H9 (cell line): ENCODE results near the gene ADM. TPM values are rescaled to one million over a fixed set of nuclear protein-coding genes. Genes with fewer than 3 reads are reported as not detected.
A peak's percentile ranks its signal among the peaks of the same experiment; 100 is the strongest.

Experiments
- DNase-seq: peaks from one replicate; pipeline ENCODE4 v3.0.0-alpha.2; 2017
- H2AFZ ChIP-seq: one replicate; pipeline ENCODE4 v1.6.1; 2013; ENCODE audit warnings: mild to moderate bottlenecking, low read length, control low read depth, moderate library complexity
- H2AK5ac ChIP-seq: 2 replicates; pipeline ENCODE4 v1.6.1; 2013; ENCODE audit warnings: low read length, control low read depth, mixed read lengths; ENCODE audit not compliant: insufficient read length
- H2BK120ac ChIP-seq: one replicate; pipeline ENCODE4 v1.6.1; 2013; ENCODE audit warnings: low read depth, mild to moderate bottlenecking, low read length, control low read depth, inconsistent platforms; ENCODE audit not compliant: poor library complexity, severe bottlenecking
- H2BK12ac ChIP-seq: 2 replicates; pipeline ENCODE4 v1.6.1; 2013; ENCODE audit warnings: low read length, control low read depth, mixed read lengths, low read depth; ENCODE audit not compliant: insufficient read length
- H2BK15ac ChIP-seq: 2 replicates; pipeline ENCODE4 v1.6.1; 2013; ENCODE audit warnings: low read depth, low read length, control low read depth
- H2BK20ac ChIP-seq: one replicate; pipeline ENCODE4 v1.6.1; 2013; ENCODE audit warnings: low read depth, mild to moderate bottlenecking, low read length, control low read depth, inconsistent platforms; ENCODE audit not compliant: poor library complexity, severe bottlenecking
- H2BK5ac ChIP-seq: 2 replicates; pipeline ENCODE4 v1.6.1; 2013; ENCODE audit warnings: low read length, control low read depth, mixed read lengths; ENCODE audit not compliant: insufficient read length
- H3K14ac ChIP-seq: 2 replicates; pipeline ENCODE4 v1.6.1; 2013; ENCODE audit warnings: low read length, control low read depth; ENCODE audit not compliant: insufficient read depth
- H3K18ac ChIP-seq: 2 replicates; pipeline ENCODE4 v1.6.1; 2013; ENCODE audit warnings: low read depth, mild to moderate bottlenecking, mixed read lengths, low read length, control low read depth; ENCODE audit not compliant: insufficient read length
- H3K23ac ChIP-seq: 2 replicates; pipeline ENCODE4 v1.6.1; 2013; ENCODE audit warnings: low read length, control low read depth, mixed read lengths, low read depth; ENCODE audit not compliant: insufficient read length
- H3K23me2 ChIP-seq: 2 replicates; pipeline ENCODE4 v1.6.1; 2013; ENCODE audit warnings: low read depth, mild to moderate bottlenecking, mixed read lengths, low read length, control low read depth; ENCODE audit not compliant: insufficient read length, poor library complexity, severe bottlenecking
- H3K27ac ChIP-seq: 2 replicates; pipeline ENCODE4 v1.5.1; 2013; ENCODE audit warnings: low read length, control low read depth, mixed read lengths, low read depth; ENCODE audit not compliant: insufficient read length
- H3K27me3 ChIP-seq: 2 replicates; pipeline ENCODE4 v1.6.1; 2013; ENCODE audit warnings: low read length, control low read depth, inconsistent platforms; ENCODE audit not compliant: insufficient read depth
- H3K4ac ChIP-seq: 2 replicates; pipeline ENCODE4 v1.6.1; 2013; ENCODE audit warnings: low read depth, mild to moderate bottlenecking, control low read depth, inconsistent platforms, low read length, moderate library complexity
- H3K4me1 ChIP-seq: 2 replicates; pipeline ENCODE4 v1.6.1; 2013; ENCODE audit warnings: low read length, control low read depth, inconsistent platforms; ENCODE audit not compliant: insufficient read depth
- H3K4me2 ChIP-seq: 2 replicates; pipeline ENCODE4 v1.6.1; 2013; ENCODE audit warnings: low read length, control low read depth, mixed read lengths; ENCODE audit not compliant: insufficient read length, insufficient read depth
- H3K56ac ChIP-seq: 2 replicates; pipeline ENCODE4 v1.6.1; 2013; ENCODE audit warnings: low read depth, mild to moderate bottlenecking, mixed read lengths, low read length, control low read depth; ENCODE audit not compliant: insufficient read length
- H3K79me1 ChIP-seq: 2 replicates; pipeline ENCODE4 v1.6.1; 2013; ENCODE audit warnings: low read depth, mild to moderate bottlenecking, moderate library complexity, low read length, control low read depth, inconsistent platforms; ENCODE audit not compliant: insufficient read depth, poor library complexity, severe bottlenecking
- H3K79me2 ChIP-seq: 2 replicates; pipeline ENCODE4 v1.6.1; 2013; ENCODE audit warnings: low read length, control low read depth, inconsistent platforms; ENCODE audit not compliant: insufficient read depth
- H3K9ac ChIP-seq: 2 replicates; pipeline ENCODE4 v1.6.1; 2013; ENCODE audit warnings: low read length, control low read depth, mixed read lengths; ENCODE audit not compliant: insufficient read length; ENCODE audit errors: extremely low read depth
- H3K9me3 ChIP-seq: one replicate; pipeline ENCODE4 v1.6.1; 2013; ENCODE audit warnings: low read depth, low read length, inconsistent platforms; ENCODE audit not compliant: control insufficient read depth
- H3T11ph ChIP-seq: one replicate; pipeline ENCODE4 v1.6.1; 2013; ENCODE audit warnings: mild to moderate bottlenecking, low read length, control low read depth, inconsistent platforms
- H4K20me1 ChIP-seq: one replicate; pipeline ENCODE4 v1.6.1; 2013; ENCODE audit not compliant: control insufficient read depth, insufficient read length, insufficient read depth
- H4K5ac ChIP-seq: 2 replicates; pipeline ENCODE4 v1.6.1; 2013; ENCODE audit warnings: low read depth, mild to moderate bottlenecking, mixed read lengths, low read length, control low read depth; ENCODE audit not compliant: insufficient read length
- H4K8ac ChIP-seq: replicated peaks from 2 replicates; pipeline ENCODE4 v1.6.1; 2013; ENCODE audit warnings: low read length, control low read depth, mixed read lengths, low read depth; ENCODE audit not compliant: insufficient read length
- H4K91ac ChIP-seq: 2 replicates; pipeline ENCODE4 v1.6.1; 2013; ENCODE audit warnings: low read depth, mild to moderate bottlenecking, moderate library complexity, mixed read lengths, low read length, control low read depth; ENCODE audit not compliant: insufficient read length
- H3K27ac Mint-ChIP-seq, 3 experiments: 2 replicates in 2 of 3; 3 replicates in 1 of 3; pipeline ENCODE4 v1.8.0; 2020 to 2021; ENCODE audit warnings: mixed read lengths in 3 of 3, mild to moderate bottlenecking in 1 of 3, moderate library complexity in 1 of 3
- H3K27me3 Mint-ChIP-seq: 2 replicates; pipeline ENCODE4 v1.8.0; 2021; ENCODE audit warnings: low read depth, mild to moderate bottlenecking, moderate library complexity, mixed read lengths
- H3K36me3 Mint-ChIP-seq, 3 experiments: 2 replicates in 2 of 3; 3 replicates in 1 of 3; pipeline ENCODE4 v1.8.0; 2020 to 2021; ENCODE audit warnings: low read depth in 3 of 3, mixed read lengths in 3 of 3; ENCODE audit not compliant: insufficient read depth in 1 of 3
- H3K4me1 Mint-ChIP-seq, 2 experiments: 2 replicates each; pipeline ENCODE4 v1.8.0; 2020; ENCODE audit warnings: mixed read lengths in 2 of 2
- H3K4me3 Mint-ChIP-seq, 2 experiments: 2 replicates in 1 of 2; 3 replicates in 1 of 2; pipeline ENCODE4 v1.8.0; 2020 to 2021; ENCODE audit warnings: mild to moderate bottlenecking in 2 of 2, mixed read lengths in 2 of 2, moderate library complexity in 1 of 2
- H3K9me3 Mint-ChIP-seq, 2 experiments: 2 replicates in 1 of 2; 3 replicates in 1 of 2; pipeline ENCODE4 v1.8.0; 2020; ENCODE audit warnings: mild to moderate bottlenecking in 2 of 2, mixed read lengths in 2 of 2, moderate library complexity in 1 of 2
- WGBS: extraction: QIAGEN DNeasy Blood & Tissue Kit; methylation state at CpG from one replicate; pipeline ENCODE4 v1.1.7; 2013; ENCODE audit warnings: missing lambda C conversion rate, low lambda C conversion rate, mixed read lengths; ENCODE audit not compliant: insufficient read length; ENCODE audit errors: extremely low coverage; 5-methylcytosine and 5-hydroxymethylcytosine counted together
- total RNA-seq: library from RNA; stranded (reverse); gene quantifications from 2 replicates; pipeline ENCODE4 v1.2.1, GENCODE V29; 2021
- TF ChIP-seq, protein P1 (sequence below): fragments of 200-600 bp; sonication (generic); conservative IDR thresholded peaks from 3 replicates; pipeline ENCODE4 v1.8.0; 2021; ENCODE audit warnings: antibody characterized with exemption, mild to moderate bottlenecking

ADM gene
- total RNA-seq, 1 experiment from 2014 or later = 99.1 TPM

DNA sequence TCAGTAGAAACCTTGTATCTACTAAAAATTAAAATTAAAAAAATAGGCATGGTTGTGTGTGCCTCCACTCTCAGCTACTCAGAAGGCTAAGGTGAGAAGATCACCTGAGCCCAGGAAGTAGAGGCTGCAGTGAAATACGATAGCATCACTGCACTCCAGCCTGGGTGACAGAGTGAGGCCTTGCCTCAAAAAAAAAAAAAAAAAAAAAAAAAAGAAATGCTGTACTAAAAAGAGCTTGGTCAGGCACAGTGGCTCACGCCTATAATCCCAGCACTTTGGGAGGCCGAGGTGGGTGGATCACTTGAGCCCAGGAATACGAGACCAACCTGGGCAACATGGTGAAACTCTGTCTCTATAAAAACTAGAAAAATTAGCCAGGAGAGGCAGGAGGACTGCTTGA is 47.4 kb upstream of the ADM start:
- Histone ChIP-seq H3K4me1 (no peaks in the 10 kb centered on the region), H2BK15ac (no peak overlapping the region), H4K5ac (no peak overlapping the region), H3T11ph (no peak overlapping the region), H3K27ac (no peak overlapping the region), H3K18ac (no peak overlapping the region), H4K20me1 (no peaks in the 10 kb centered on the region), H3K14ac (no peak overlapping the region), H2AFZ (no peak overlapping the region), H4K8ac (no peak overlapping the region), H3K9ac (no peak overlapping the region), H2AK5ac (no peak overlapping the region), H3K4me2 (no peak overlapping the region), H3K79me2 (no peaks in the 10 kb centered on the region), H3K23ac (no peak overlapping the region), H3K23me2 (no peaks in the 10 kb centered on the region), H3K4ac (no peak overlapping the region), H2BK120ac (no peak overlapping the region), H3K27me3 (no peaks in the 10 kb centered on the region), H2BK12ac (no peak overlapping the region), H4K91ac (no peak overlapping the region), H3K56ac (no peak overlapping the region), H3K9me3 (no peaks in the 10 kb centered on the region), H2BK20ac (no peak overlapping the region), H2BK5ac (no peak overlapping the region), H3K79me1 (peaks cover 2% of the 10 kb centered on the region)
- H3K27ac Mint-ChIP-seq = peak overlapping the region in 2 of 3 experiments; percentile 82; a peak in 1 of 7 replicates
- no CpG with 5 or more reads among the region's 4 CpGs for WGBS
- peak; percentile 30 for DNase-seq
- TF ChIP-seq, protein P1, sequence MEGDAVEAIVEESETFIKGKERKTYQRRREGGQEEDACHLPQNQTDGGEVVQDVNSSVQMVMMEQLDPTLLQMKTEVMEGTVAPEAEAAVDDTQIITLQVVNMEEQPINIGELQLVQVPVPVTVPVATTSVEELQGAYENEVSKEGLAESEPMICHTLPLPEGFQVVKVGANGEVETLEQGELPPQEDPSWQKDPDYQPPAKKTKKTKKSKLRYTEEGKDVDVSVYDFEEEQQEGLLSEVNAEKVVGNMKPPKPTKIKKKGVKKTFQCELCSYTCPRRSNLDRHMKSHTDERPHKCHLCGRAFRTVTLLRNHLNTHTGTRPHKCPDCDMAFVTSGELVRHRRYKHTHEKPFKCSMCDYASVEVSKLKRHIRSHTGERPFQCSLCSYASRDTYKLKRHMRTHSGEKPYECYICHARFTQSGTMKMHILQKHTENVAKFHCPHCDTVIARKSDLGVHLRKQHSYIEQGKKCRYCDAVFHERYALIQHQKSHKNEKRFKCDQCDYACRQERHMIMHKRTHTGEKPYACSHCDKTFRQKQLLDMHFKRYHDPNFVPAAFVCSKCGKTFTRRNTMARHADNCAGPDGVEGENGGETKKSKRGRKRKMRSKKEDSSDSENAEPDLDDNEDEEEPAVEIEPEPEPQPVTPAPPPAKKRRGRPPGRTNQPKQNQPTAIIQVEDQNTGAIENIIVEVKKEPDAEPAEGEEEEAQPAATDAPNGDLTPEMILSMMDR = no peak
- no peaks in the 10 kb centered on the region for H3K9me3 Mint-ChIP-seq
- H3K36me3 Mint-ChIP-seq = peaks cover 0 to 4% (median 2%) of the 10 kb centered on the region in 3 experiments; a peak in 2 of 7 replicates
- no peaks in the 10 kb centered on the region for H3K27me3 Mint-ChIP-seq
- no peak overlapping the region for H3K4me3 Mint-ChIP-seq
- H3K4me1 Mint-ChIP-seq = peaks cover 11 to 12% of the 10 kb centered on the region in 2 experiments
